Tibial nerve (tissue), 4 donors: ENCODE results near the gene PDE6D.

Experiments
- CTCF ChIP-seq, 5 experiments: fragments of 200-600 bp in 3 of 5; fragments of 450-650 bp in 2 of 5; sonication (generic) in 3 of 5; IDR thresholded peaks; one replicate each; pipeline ENCODE4 v1.5.1; 2016 to 2019; ENCODE audit warnings: antibody characterized with exemption in 5 of 5, mild to moderate bottlenecking in 3 of 5, moderate library complexity in 2 of 5
- EP300 ChIP-seq, 2 donors: sonication (generic); formaldehyde crosslinking; IDR thresholded peaks; one replicate each; pipeline ENCODE4 v1.6.1; 2017; ENCODE audit warnings: antibody characterized with exemption in 2 of 2, mild to moderate bottlenecking in 1 of 2
- POLR2A ChIP-seq, 2 donors: fragments of 450-650 bp; IDR thresholded peaks; one replicate each; pipeline ENCODE4 v1.6.1; 2017; ENCODE audit warnings: antibody characterized with exemption in 2 of 2, mild to moderate bottlenecking in 2 of 2, moderate library complexity in 2 of 2

GRCh38 chr2:231752061-231752460 is 29.0 kb downstream of the PDE6D start:
- no peak for TF ChIP-seq CTCF (IDR thresholded peaks at IDR 0.05)
- TF ChIP-seq EP300 (IDR thresholded peaks at IDR 0.05), result no peak
- TF ChIP-seq POLR2A (IDR thresholded peaks at IDR 0.05), result no peak
